CD14-positive monocyte (primary cell): ENCODE results near the gene CXCL10. TPM values are rescaled to one million over a fixed set of nuclear protein-coding genes. Genes with fewer than 3 reads are reported as not detected.

Experiments
- DNase-seq, 3 donors: peaks; one replicate each; pipeline ENCODE4 v3.0.0-alpha.2; 2011 to 2022
- H2AFZ ChIP-seq: 2 replicates; pipeline ENCODE4 v1.6.0; 2012; ENCODE audit warnings: mild to moderate bottlenecking, low read depth, low read length, inconsistent platforms; ENCODE audit not compliant: insufficient read depth, poor library complexity, severe bottlenecking
- H3K27ac ChIP-seq, 2 donors: 1 replicate in 1 of 2; 2 replicates in 1 of 2; pipeline ENCODE4 v1.5.1; 2012 to 2013; ENCODE audit warnings: low read length in 2 of 2, control low read depth in 1 of 2, inconsistent platforms in 1 of 2, low read depth in 1 of 2, mild to moderate bottlenecking in 1 of 2
- H3K27me3 ChIP-seq, 2 donors: one replicate each; pipeline versions ENCODE4 v1.6.0 to v1.6.1; 2011 to 2013; ENCODE audit warnings: low read length in 2 of 2; ENCODE audit not compliant: control insufficient read depth in 2 of 2, insufficient read depth in 2 of 2
- H3K36me3 ChIP-seq, 2 donors: replicated peaks in 1 of 2; 1 replicate in 1 of 2; 2 replicates in 1 of 2; pipeline versions ENCODE4 v1.5.1 to v1.6.1; 2012 to 2013; ENCODE audit warnings: low read length in 2 of 2, control low read depth in 1 of 2, inconsistent platforms in 1 of 2, mild to moderate bottlenecking in 1 of 2; ENCODE audit not compliant: insufficient read depth in 2 of 2, control insufficient read depth in 1 of 2
- H3K4me1 ChIP-seq, 2 donors: 1 replicate in 1 of 2; 2 replicates in 1 of 2; pipeline versions ENCODE4 v1.5.1 to v1.6.1; 2012 to 2013; ENCODE audit warnings: low read length in 2 of 2, control low read depth in 1 of 2, inconsistent platforms in 1 of 2, mild to moderate bottlenecking in 1 of 2, moderate library complexity in 1 of 2; ENCODE audit not compliant: insufficient read depth in 2 of 2, control insufficient read depth in 1 of 2
- H3K4me2 ChIP-seq: replicated peaks from 2 replicates; pipeline ENCODE3; 2012; ENCODE audit warnings: low read length, moderate library complexity, mild to moderate bottlenecking; ENCODE audit not compliant: poor library complexity, severe bottlenecking; ENCODE audit errors: extremely low read depth
- H3K4me3 ChIP-seq, 3 experiments: fragments of 200-600 bp in 1 of 3; sonication (generic) in 1 of 3; replicated peaks in 1 of 3; 1 replicate in 2 of 3; 2 replicates in 1 of 3; pipeline ENCODE4 v1.5.1; 2011 to 2013; ENCODE audit warnings: low read length in 3 of 3, mild to moderate bottlenecking in 3 of 3, control low read depth in 2 of 3, low read depth in 2 of 3, inconsistent platforms in 1 of 3, moderate library complexity in 1 of 3
- H3K79me2 ChIP-seq: 2 replicates; pipeline ENCODE4 v1.6.0; 2012; ENCODE audit warnings: mild to moderate bottlenecking, control low read depth, inconsistent platforms, low read length, moderate library complexity; ENCODE audit not compliant: insufficient read depth
- H3K9ac ChIP-seq: 2 replicates; pipeline ENCODE4 v1.6.0; 2017; ENCODE audit warnings: low read length, mild to moderate bottlenecking; ENCODE audit not compliant: insufficient read depth, poor library complexity, severe bottlenecking
- H3K9me3 ChIP-seq, 2 donors: replicated peaks in 1 of 2; 1 replicate in 1 of 2; 2 replicates in 1 of 2; pipeline versions ENCODE4 v1.5.1 to v1.6.1; 2012 to 2013; ENCODE audit warnings: low read length in 2 of 2, control low read depth in 1 of 2; ENCODE audit not compliant: control insufficient read depth in 1 of 2, insufficient read depth in 1 of 2
- H4K20me1 ChIP-seq: 2 replicates; pipeline ENCODE4 v1.6.0; 2012; ENCODE audit warnings: mild to moderate bottlenecking, low read length, control low read depth, moderate library complexity; ENCODE audit not compliant: insufficient read depth
- H3K27ac Mint-ChIP-seq, 7 donors: one replicate each; pipeline ENCODE4 v1.8.0; 2020; ENCODE audit warnings: mild to moderate bottlenecking in 7 of 7, mixed read lengths in 7 of 7, moderate library complexity in 6 of 7, inconsistent platforms in 2 of 7
- H3K27me3 Mint-ChIP-seq, 3 donors: one replicate each; pipeline ENCODE4 v1.8.0; 2021 to 2022; ENCODE audit warnings: low read depth in 3 of 3, mild to moderate bottlenecking in 3 of 3, mixed read lengths in 3 of 3, moderate library complexity in 3 of 3, inconsistent platforms in 1 of 3
- H3K36me3 Mint-ChIP-seq, 2 donors: one replicate each; pipeline ENCODE4 v1.8.0; 2020; ENCODE audit warnings: mixed read lengths in 2 of 2, inconsistent platforms in 1 of 2, mild to moderate bottlenecking in 1 of 2
- H3K4me1 Mint-ChIP-seq: one replicate; pipeline ENCODE4 v1.8.0; 2020; ENCODE audit warnings: mild to moderate bottlenecking, mixed read lengths
- H3K4me3 Mint-ChIP-seq, 2 donors: one replicate each; pipeline ENCODE4 v1.8.0; 2020; ENCODE audit warnings: mild to moderate bottlenecking in 2 of 2, mixed read lengths in 2 of 2, moderate library complexity in 1 of 2
- H3K9me3 Mint-ChIP-seq, 7 donors: one replicate each; pipeline ENCODE4 v1.8.0; 2020 to 2022; ENCODE audit warnings: mixed read lengths in 7 of 7, mild to moderate bottlenecking in 6 of 7, moderate library complexity in 6 of 7, inconsistent platforms in 2 of 7
- CTCF ChIP-seq: fragments of 200-600 bp; IDR thresholded peaks from one replicate; pipeline ENCODE4 v1.8.0; 2022; ENCODE audit warnings: antibody characterized with exemption, mild to moderate bottlenecking
- WGBS: methylation state at CpG from one replicate; pipeline ENCODE4 v1.1.5; 2013; ENCODE audit warnings: missing lambda C conversion rate; ENCODE audit not compliant: insufficient coverage; 5-methylcytosine and 5-hydroxymethylcytosine counted together
- intact Hi-C, 2 donors: fragments of 100-400 bp; cut with micrococcal nuclease; formaldehyde crosslinking; loops; one replicate each; pipeline versions ENCODE4 v1.15.0 to v1.15.1; 2023
- polyA plus RNA-seq, 3 donors: library from polyadenylated mRNA; depleted of rRNA in 1 of 3; unstranded in 2 of 3; stranded (reverse) in 1 of 3; fragments of 300-500 nt in 2 of 3; fragments of >200 nt in 1 of 3; fragmentation: Illumina TruSeq in 2 of 3; gene quantifications; 1 replicate in 2 of 3; 2 replicates in 1 of 3; pipeline ENCODE4 v1.2.3, GENCODE V29; 2012 to 2021

Gene CXCL10
- polyA plus RNA-seq, 3 donors: 5.5 to 16.5 (median 16.3) TPM

DNA sequence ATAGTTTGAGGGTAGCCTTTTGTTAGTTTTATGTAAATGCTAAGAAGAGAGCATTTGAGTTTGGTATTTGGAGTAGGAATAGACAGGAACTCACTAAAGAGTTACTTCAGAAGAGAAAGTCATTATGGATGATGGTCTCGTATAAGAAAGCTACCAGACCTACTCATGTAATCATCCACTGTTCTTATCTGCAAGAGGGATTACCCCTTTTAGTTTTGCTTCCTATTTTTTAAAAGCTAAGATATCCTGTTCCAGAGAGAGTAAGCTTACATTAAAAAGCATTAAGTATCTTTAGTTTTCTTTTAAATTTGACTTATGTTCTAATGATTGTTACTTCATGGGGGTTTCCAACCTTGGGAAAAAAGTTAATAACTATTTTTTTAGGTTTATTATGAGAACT lies 38.7 kb upstream of the CXCL10 start:
- Histone ChIP-seq H3K27me3 (no peaks in the 10 kb centered on the region), H4K20me1 (no peaks in the 10 kb centered on the region), H3K9ac (no peak overlapping the region), H3K9me3 (no peaks in the 10 kb centered on the region), H3K36me3 (no peaks in the 10 kb centered on the region), H3K27ac (no peak overlapping the region), H2AFZ (no peak overlapping the region), H3K4me1 (peaks cover 28 to 43% of the 10 kb centered on the region in 2 donors), H3K4me2 (peak overlapping the region; percentile 20), H3K79me2 (no peaks in the 10 kb centered on the region), H3K4me3 (no peak overlapping the region)
- DNase-seq: peak; percentile 23 to 60 (median 52)
- TF ChIP-seq CTCF: no peak
- Mint-ChIP-seq H3K27me3 (peaks cover 0 to 2% (median 0%) of the 10 kb centered on the region in 3 donors), H3K4me3 (peak overlapping the region in 1 of 2 donors; percentile 46), H3K27ac (peak overlapping the region in 4 of 7 donors; percentile 4 to 63 (median 50)), H3K36me3 (no peaks in the 10 kb centered on the region), H3K4me1 (peaks cover 41% of the 10 kb centered on the region), H3K9me3 (no peaks in the 10 kb centered on the region)
- no CpG with 5 or more reads among the region's 1 CpG for WGBS
- intact Hi-C loops: loop anchor here in 1 of 2 donors (10.0 kb wide), 1 partner anchor 157 kb away; the partner anchor contains the start of gene PPEF2

GRCh38 chr4:76061421-76061820 lies 38.1 kb upstream of the CXCL10 start:
- H3K9me3 ChIP-seq: no peaks in the 10 kb centered on the region
- H3K4me3 ChIP-seq: no peak overlapping the region
- H3K4me2 ChIP-seq: no peak overlapping the region
- intact Hi-C loops: loop anchor here in 1 of 2 donors (10.0 kb wide), 1 partner anchor 157 kb away; the partner anchor contains the start of gene PPEF2
- peaks cover 0 to 2% (median 0%) of the 10 kb centered on the region in 3 donors for H3K27me3 Mint-ChIP-seq
- no peaks in the 10 kb centered on the region for H3K36me3 Mint-ChIP-seq
- peaks cover 28 to 43% of the 10 kb centered on the region in 2 donors for H3K4me1 ChIP-seq
- no peaks in the 10 kb centered on the region for H3K9me3 Mint-ChIP-seq
- H3K9ac ChIP-seq: no peak overlapping the region
- no peak for TF ChIP-seq CTCF
- whole genome bisulfite sequencing: no CpG with 5 or more reads among the region's 1 CpG
- H3K4me1 Mint-ChIP-seq: peaks cover 41% of the 10 kb centered on the region
- H3K27ac Mint-ChIP-seq: peak overlapping the region in 3 of 7 donors; percentile 42 to 57 (median 50)
- no peak for DNase-seq
- no peak overlapping the region for H2AFZ ChIP-seq
- H4K20me1 ChIP-seq: no peaks in the 10 kb centered on the region
- H3K36me3 ChIP-seq: no peaks in the 10 kb centered on the region
- H3K79me2 ChIP-seq: no peaks in the 10 kb centered on the region
- H3K4me3 Mint-ChIP-seq: peak overlapping the region in 1 of 2 donors; percentile 46
- no peak overlapping the region for H3K27ac ChIP-seq
- no peaks in the 10 kb centered on the region for H3K27me3 ChIP-seq
